WERI-Rb-1 (cell line): ENCODE results near the gene SIX3.
A peak's percentile ranks its signal among the peaks of the same experiment; 100 is the strongest.

ENCODE experiments used
- DNase-seq: peaks from one replicate; pipeline ENCODE4 v3.0.0-alpha.2; 2020
- H3K27ac ChIP-seq: fragments of 250-450 bp; sonication (Bioruptor Pico); 2 replicates; pipeline ENCODE4 v1.5.1; 2020; ENCODE audit warnings: mild to moderate bottlenecking, moderate library complexity
- H3K27me3 ChIP-seq: fragments of 250-450 bp; sonication (Bioruptor Pico); 2 replicates; pipeline ENCODE4 v1.5.1; 2021; ENCODE audit warnings: mild to moderate bottlenecking, low read depth, moderate library complexity; ENCODE audit not compliant: insufficient read depth, severe bottlenecking
- H3K36me3 ChIP-seq: fragments of 250-450 bp; sonication (Bioruptor Pico); 2 replicates; pipeline ENCODE4 v1.5.1; 2020; ENCODE audit warnings: mild to moderate bottlenecking, moderate library complexity
- H3K4me3 ChIP-seq: 2 replicates; pipeline ENCODE4 v1.5.1; 2011; ENCODE audit warnings: low read depth, mild to moderate bottlenecking, control low read depth, low read length
- H3K9me3 ChIP-seq: fragments of 250-450 bp; sonication (Bioruptor Pico); 2 replicates; pipeline ENCODE4 v1.5.1; 2021; ENCODE audit warnings: mild to moderate bottlenecking, moderate library complexity; ENCODE audit not compliant: severe bottlenecking
- CTCF ChIP-seq: IDR thresholded peaks from 2 replicates; pipeline ENCODE4 v1.5.1; 2011; ENCODE audit warnings: low read depth, mild to moderate bottlenecking, control low read depth, inconsistent platforms, low read length

The SIX3 gene

DNA sequence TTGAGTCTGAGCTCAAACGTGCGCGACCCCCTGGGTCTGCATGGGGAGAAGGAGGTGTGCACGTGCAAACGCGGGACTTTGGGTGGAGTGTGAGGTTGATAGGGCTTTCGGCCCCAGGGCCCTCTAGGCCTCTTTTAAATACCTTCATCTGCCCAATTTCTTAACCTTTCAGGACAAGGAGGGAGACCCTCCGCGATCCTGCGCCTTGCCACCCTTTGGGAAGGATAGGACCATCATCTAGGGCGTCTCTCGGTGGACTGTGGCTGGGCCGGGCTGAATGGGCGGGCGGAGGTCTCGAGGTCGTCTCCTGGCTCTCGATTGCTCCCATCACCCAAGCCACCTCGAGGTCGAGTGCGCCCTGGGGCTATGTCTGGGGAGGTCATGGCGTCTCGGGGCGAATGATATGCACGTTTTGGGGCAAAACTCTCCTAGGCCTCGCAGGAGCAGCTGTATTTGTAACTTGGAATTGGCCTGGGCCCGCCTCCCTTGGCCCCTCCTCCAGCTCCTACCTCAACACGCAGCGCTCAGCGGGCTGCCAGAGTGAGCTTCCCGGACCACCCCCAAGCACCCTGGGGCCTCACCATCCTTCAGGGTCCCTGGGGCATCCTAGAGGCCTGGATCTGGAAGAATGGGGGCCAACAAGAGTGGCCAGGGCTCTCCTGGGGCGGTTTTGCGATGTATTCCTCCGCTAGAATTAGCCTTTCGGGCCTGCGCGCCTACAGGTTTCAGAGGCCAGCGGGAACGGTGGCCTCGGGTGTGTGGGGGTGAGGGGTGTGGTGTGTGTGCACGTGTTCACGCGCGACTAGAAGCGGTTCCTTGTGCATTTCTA lies 8.7 kb upstream of the SIX3 start:
- Histone ChIP-seq H3K36me3 (peaks cover 26% of the 10 kb centered on the region), H3K27me3 (no peaks in the 10 kb centered on the region), H3K4me3 (no peak overlapping the region), H3K27ac (no peak overlapping the region), H3K9me3 (peaks cover 5% of the 10 kb centered on the region)
- DNase-seq = no peak
- TF ChIP-seq CTCF = no peak

DNA sequence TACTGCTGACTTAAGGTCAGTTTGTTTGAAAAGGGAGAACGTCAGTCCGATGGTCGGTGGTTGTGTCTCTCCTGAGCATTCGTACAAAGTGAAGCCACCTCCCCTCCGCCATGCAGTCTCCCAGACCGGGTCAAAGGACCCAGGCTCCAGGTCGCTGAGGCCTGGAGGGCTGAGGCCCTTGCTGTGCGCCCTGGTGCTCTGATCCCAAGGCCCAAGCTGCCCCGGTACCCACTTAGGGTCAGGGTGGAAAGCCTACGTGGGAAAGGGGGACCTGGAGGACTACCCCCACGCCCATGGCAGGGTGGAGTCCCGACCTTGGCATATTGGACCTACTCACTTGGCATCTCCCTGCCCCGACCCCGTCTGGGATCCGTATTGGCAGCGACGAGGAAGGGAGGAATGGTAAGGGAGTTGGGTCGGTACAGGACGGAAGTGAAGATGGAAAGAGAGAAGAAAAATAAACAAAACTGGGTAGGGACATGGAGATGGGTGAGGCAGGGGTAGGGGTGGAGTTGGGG lies 8.0 kb upstream of the SIX3 start:
- DNase-seq = no peak
- H3K4me3 ChIP-seq = peak overlapping the region; percentile 86

GRCh38 chr2:44934038-44934982 lies 7.2 kb upstream of the SIX3 start:
- Histone ChIP-seq H3K27me3 (no peaks in the 10 kb centered on the region), H3K4me3 (peak overlapping the region; percentile 86), H3K27ac (peak overlapping the region; percentile 97), H3K9me3 (no peaks in the 10 kb centered on the region), H3K36me3 (peaks cover 31% of the 10 kb centered on the region)
- no peak for TF ChIP-seq CTCF
- DNase-seq = peak; percentile 84

More for the DNA sequence above, 8.0 kb upstream of the SIX3 start:
- Histone ChIP-seq H3K27me3 (no peaks in the 10 kb centered on the region), H3K9me3 (peaks cover 4% of the 10 kb centered on the region), H3K27ac (peak overlapping the region; percentile 97), H3K36me3 (peaks cover 31% of the 10 kb centered on the region)
- TF ChIP-seq CTCF = no peak

GRCh38 chr2:44934983-44935728 lies 6.3 kb upstream of the SIX3 start:
- H3K27me3 ChIP-seq = no peaks in the 10 kb centered on the region
- no peaks in the 10 kb centered on the region for H3K9me3 ChIP-seq
- TF ChIP-seq CTCF = no peak
- DNase-seq = peak; percentile 81
- H3K27ac ChIP-seq = peak overlapping the region; percentile 97
- H3K4me3 ChIP-seq = peak overlapping the region; percentile 86
- H3K36me3 ChIP-seq = peaks cover 31% of the 10 kb centered on the region

- Histone ChIP-seq H3K27me3 (no peaks in the 10 kb centered on the region), H3K4me3 (peak overlapping the region; percentile 86)
These were observed 5.8 kb upstream of the SIX3 start for GRCh38 chr2:44935729-44936098.

More at GRCh38 chr2:44935729-44936098, 5.8 kb upstream of the SIX3 start:
- Histone ChIP-seq H3K9me3 (no peaks in the 10 kb centered on the region), H3K36me3 (peaks cover 33% of the 10 kb centered on the region), H3K27ac (peak overlapping the region; percentile 97)
- no peak for TF ChIP-seq CTCF
- DNase-seq = peak; percentile 81
